ENCODE measurements around the gene TLR8. TPM values are rescaled to one million over a fixed set of nuclear protein-coding genes. Genes with fewer than 3 reads are reported as not detected.
"Not testable (repeated sequence)": the region's sequence is repeated elsewhere in the genome, so short reads cannot be mapped to it uniquely, and the experiment has no call there.

The TLR8 gene
- total RNA-seq, 2 experiments from 2014 or later, result not detected

DNA sequence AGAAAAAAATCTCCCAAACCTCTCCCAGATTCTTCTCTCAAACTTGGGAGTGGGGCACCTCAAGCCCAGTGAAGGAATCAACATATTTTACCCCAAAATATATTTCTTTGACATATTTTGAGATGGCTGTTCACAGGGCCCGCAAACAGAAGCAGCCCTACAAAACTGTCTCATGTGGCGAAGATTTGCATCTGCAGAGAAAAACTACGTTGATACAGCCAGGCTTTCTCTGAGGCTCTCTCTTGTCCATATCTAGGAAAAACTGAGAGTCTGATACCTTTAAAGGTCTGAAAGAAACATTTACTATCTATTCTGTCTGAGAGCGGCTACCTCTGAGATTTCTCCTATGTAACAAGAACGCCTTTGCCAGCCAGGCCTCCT, 45.2 kb downstream of the TLR8 start:
- DNase-seq, result peak; percentile 43
- peak overlapping the region; percentile 97 for H3K27ac Mint-ChIP-seq
- H3K4me1 Mint-ChIP-seq, result peaks cover 79% of the 10 kb centered on the region
- H3K9me3 Mint-ChIP-seq (ENCODE audit: low read depth), result no peaks in the 10 kb centered on the region
- H3K27me3 Mint-ChIP-seq, result no peaks in the 10 kb centered on the region
- CTCF ChIA-PET, result interaction anchor here (1.0 to 11.6 kb wide), 5 partner anchors 21 to 537 kb away, joined by 3 to 206 read pairs (median 6); partner anchors contain the start of gene TMSB4X
- H3K4me3 Mint-ChIP-seq, result peak overlapping the region; percentile 77
- no peaks in the 10 kb centered on the region for H3K36me3 Mint-ChIP-seq
- ATAC-seq, result no peak

DNA sequence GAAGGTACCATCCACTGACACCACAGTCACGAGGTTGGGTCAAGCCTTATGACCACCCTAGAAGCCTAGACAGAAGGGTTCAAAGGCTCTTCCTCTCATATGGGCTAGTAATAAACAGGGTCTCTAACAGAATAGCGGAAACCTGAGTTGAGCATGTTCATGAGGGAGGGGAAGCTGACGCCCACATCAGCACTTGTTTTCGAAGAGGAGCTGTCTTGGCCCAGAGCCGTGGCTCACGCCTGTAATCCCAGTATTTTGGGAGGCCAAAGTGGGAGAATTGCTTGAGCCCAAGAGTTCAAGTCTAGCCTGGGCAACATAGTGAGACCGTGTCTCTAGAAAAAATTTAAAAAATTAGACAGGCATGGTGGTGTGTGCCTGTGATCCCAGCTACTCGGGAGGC, 47.0 kb downstream of the TLR8 start:
- CTCF ChIA-PET, result interaction anchor here (10.0 to 11.6 kb wide), 2 partner anchors 19 to 134 kb away, joined by 167 to 206 read pairs; partner anchors contain the start of gene TMSB4X
- no peaks in the 10 kb centered on the region for H3K36me3 Mint-ChIP-seq
- peak overlapping the region; percentile 53 for H3K4me3 Mint-ChIP-seq
- no peak for DNase-seq
- ATAC-seq, result no peak
- H3K27me3 Mint-ChIP-seq, result no peaks in the 10 kb centered on the region
- peak overlapping the region; percentile 95 for H3K27ac Mint-ChIP-seq
- H3K4me1 Mint-ChIP-seq, result peaks cover 70% of the 10 kb centered on the region
- no peaks in the 10 kb centered on the region for H3K9me3 Mint-ChIP-seq (ENCODE audit: low read depth)

DNA sequence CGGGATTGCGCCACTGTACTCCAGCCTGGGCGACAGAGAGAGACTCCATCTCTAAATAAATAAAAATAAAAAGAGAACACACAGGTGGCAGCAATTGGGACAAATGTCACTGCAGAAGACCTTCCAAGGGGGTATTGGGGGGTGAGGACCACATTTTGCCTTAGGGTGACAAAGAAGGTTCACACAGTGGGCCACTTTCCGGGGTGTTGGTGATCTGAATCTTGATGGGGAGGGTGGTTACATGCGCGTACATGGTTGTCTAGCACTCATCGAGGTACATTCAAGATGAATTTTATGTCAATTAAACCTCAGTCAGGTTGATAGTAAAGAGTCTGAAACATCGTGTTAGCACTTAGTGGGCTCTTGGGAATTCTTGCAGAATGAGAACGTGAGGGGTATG, 48.0 kb downstream of the TLR8 start:
- ATAC-seq (no peak), DNase-seq (no peak)
- peaks cover 65% of the 10 kb centered on the region for H3K4me1 Mint-ChIP-seq
- H3K4me3 Mint-ChIP-seq, result peak overlapping the region; percentile 66
- H3K27me3 Mint-ChIP-seq, result no peaks in the 10 kb centered on the region
- H3K36me3 Mint-ChIP-seq, result no peaks in the 10 kb centered on the region
- H3K9me3 Mint-ChIP-seq (ENCODE audit: low read depth), result no peaks in the 10 kb centered on the region
- peak overlapping the region; percentile 95 for H3K27ac Mint-ChIP-seq
- CTCF ChIA-PET, result interaction anchor here (1.4 to 11.6 kb wide), 3 partner anchors 8 to 133 kb away, joined by 9 to 206 read pairs (median 167); partner anchors contain the start of gene TMSB4X

DNA sequence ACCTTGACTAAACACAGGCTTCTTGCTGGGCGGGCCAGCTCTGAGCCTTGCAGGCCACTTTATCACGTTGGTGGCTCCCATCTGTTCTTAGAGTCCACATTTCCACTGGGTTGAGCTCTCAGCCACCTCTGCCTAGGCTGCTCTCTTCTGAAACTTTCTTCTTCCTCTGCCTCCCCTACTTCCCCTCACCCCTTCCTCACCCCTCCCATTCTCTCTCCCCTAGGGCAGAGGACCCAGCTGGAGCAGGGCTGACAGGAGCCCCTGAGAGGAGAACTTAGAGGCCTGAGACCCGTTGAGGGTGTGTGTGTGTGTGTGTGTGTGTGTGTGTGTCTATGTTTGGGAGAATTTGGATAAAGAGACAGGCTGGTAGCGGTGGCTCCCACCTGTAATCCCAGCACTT, 48.6 kb downstream of the TLR8 start:
- Mint-ChIP-seq H3K4me3 (peak overlapping the region; percentile 66), H3K27ac (peak overlapping the region; percentile 95), H3K27me3 (no peaks in the 10 kb centered on the region), H3K4me1 (peaks cover 65% of the 10 kb centered on the region), H3K36me3 (no peaks in the 10 kb centered on the region), H3K9me3 (ENCODE audit: low read depth) (no peaks in the 10 kb centered on the region)
- ATAC-seq (no peak), DNase-seq (no peak)
- CTCF ChIA-PET, result interaction anchor here (1.2 to 11.6 kb wide), 5 partner anchors 8 to 133 kb away, joined by 3 to 206 read pairs (median 9); partner anchors contain the start of gene TMSB4X

DNA sequence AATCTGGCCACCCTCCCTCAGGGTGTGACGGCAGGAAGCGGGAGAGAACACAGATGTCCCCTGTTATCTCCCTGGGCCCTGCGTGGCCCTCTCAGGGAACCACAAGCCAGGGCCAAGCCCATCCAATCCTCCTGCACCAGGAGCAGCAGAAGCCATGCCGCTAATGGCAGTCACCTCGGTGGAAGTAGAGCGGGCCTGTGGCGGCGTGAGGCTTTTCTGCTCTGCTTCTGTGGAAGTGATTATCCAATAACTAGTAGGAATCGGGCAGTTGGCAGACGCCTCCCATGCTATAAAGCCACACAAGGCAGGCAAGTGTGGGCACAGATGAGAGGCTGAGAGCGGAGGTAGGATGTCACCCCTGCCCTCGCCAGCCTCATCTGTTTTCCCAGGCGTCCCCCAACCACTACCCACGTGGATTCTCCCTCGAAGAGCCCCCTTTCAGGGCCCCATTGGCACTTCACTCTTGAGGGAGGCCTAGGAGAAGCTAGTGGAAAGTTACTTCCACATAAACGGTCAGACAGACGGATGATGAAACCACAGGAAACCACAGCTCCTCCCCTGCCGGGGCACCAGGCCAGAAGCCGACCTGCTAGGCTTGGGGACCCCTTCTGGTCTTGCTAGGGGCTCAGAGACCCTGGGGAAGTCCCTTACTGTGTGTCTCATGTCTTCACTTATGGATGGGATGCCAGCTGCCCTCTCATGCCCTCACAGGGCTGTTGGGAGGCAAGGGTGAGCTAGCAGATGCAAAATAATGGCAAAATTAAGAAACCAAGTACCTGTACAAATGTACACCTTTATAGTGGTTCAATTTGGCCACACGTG, 49.7 kb downstream of the TLR8 start:
- Mint-ChIP-seq H3K4me3 (peak overlapping the region; percentile 76), H3K9me3 (ENCODE audit: low read depth) (no peaks in the 10 kb centered on the region), H3K36me3 (no peaks in the 10 kb centered on the region), H3K4me1 (peaks cover 64% of the 10 kb centered on the region), H3K27ac (peak overlapping the region; percentile 99), H3K27me3 (no peaks in the 10 kb centered on the region)
- ATAC-seq, result peak; percentile 38
- CTCF ChIA-PET, result interaction anchor here (1.2 to 11.6 kb wide), 5 partner anchors 9 to 131 kb away, joined by 3 to 206 read pairs (median 9); partner anchors contain the start of gene TMSB4X
- DNase-seq, result peak; percentile 84

DNA sequence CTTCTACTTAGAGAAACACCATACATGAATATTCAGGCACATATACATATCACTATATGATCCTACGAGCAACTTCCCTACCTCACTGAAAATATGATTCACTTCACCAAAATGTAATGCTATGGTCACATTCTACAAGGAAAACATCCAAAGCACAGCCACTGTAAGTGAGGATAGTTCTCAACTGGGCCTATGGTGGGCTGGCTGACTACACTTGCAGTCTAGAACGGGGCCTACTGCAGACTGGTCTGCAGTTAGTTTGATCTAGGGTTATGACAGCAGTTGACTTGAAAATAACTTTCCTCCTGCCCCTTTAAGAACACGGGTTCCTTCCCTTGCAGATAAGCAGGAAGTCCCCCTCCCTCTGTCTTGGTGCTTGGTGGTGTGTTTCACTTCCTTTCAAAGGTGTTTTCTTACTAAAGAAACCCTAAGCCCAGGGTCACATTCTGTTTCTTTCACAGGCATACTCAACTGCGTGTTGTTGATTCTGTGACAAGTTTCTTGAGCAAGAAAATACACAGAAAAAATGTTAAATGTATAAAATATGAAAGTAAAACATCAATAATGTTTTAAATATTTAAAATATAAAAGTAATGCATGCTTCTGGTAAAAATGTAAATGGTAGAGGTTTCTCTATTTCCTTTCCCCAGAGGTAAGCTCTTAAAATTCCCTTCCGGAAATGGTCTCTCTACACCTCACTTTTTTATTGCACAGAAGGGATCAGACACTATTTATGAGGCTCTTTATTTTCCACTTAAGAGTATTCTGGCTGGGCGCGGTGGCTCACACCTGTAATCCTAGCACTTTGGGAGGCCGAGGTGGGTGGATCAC, 50.5 kb downstream of the TLR8 start:
- no peaks in the 10 kb centered on the region for H3K36me3 Mint-ChIP-seq
- CTCF ChIA-PET, result interaction anchor here (3.1 to 11.6 kb wide), 3 partner anchors 10 to 131 kb away, joined by 14 to 206 read pairs (median 167); partner anchors contain the start of gene TMSB4X
- H3K4me3 Mint-ChIP-seq, result peak overlapping the region; percentile 76
- no peaks in the 10 kb centered on the region for H3K27me3 Mint-ChIP-seq
- H3K4me1 Mint-ChIP-seq, result peaks cover 69% of the 10 kb centered on the region
- peak overlapping the region; percentile 99 for H3K27ac Mint-ChIP-seq
- H3K9me3 Mint-ChIP-seq (ENCODE audit: low read depth), result no peaks in the 10 kb centered on the region
- ATAC-seq (peak; percentile 75), DNase-seq (peak; percentile 82)

DNA sequence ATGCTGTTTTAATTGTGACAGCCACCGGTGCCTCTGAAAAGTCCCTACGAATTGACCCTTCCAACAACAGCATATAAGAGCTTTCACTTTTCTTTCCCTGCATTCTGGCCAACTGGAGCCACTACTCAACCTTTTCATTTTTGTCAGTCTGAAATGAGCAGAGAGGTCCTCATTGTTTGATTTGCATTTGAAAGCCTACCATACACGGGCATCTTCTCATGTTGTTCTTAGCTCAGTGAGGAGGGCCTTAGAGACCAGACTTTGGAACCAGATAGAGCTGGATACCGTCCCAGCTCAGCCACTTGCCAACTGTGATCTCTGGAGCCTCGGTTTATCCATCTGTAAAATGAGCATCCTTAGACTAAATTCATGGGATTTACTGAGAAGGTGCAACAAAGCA, 51.6 kb downstream of the TLR8 start:
- peak overlapping the region; percentile 76 for H3K4me3 Mint-ChIP-seq
- DNase-seq (no peak), ATAC-seq (no peak)
- no peaks in the 10 kb centered on the region for H3K27me3 Mint-ChIP-seq
- H3K9me3 Mint-ChIP-seq (ENCODE audit: low read depth), result no peaks in the 10 kb centered on the region
- H3K27ac Mint-ChIP-seq, result peak overlapping the region; percentile 99
- H3K4me1 Mint-ChIP-seq, result peaks cover 65% of the 10 kb centered on the region
- H3K36me3 Mint-ChIP-seq, result no peaks in the 10 kb centered on the region
- CTCF ChIA-PET, result interaction anchor here (0.6 to 11.6 kb wide), 4 partner anchors 11 to 138 kb away, joined by 4 to 206 read pairs (median 90); partner anchors contain the start of gene TMSB4X

DNA sequence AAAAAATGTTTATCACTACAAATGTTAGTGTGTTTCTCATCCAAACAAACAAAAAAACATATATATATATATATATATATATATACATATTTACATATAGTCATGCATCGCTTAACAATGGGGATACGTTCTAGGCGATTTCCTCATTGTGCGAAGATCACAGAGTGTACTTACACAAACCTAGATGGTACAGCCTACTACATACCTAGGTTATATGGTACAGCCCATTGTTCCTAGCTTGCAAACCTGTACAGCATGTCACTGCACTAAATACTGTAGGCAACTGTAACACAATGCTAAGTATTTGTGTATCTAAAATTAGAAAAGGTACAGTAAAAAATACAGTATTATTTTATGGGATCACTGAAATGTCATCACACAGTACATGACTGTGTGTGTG, 52.0 kb downstream of the TLR8 start:
- no peak for DNase-seq
- CTCF ChIA-PET, result interaction anchor here (0.6 to 11.6 kb wide), 3 partner anchors 11 to 137 kb away, joined by 4 to 206 read pairs (median 14); partner anchors contain the start of gene TMSB4X
- ATAC-seq, result no peak
- Mint-ChIP-seq H3K27me3 (no peaks in the 10 kb centered on the region), H3K4me1 (peaks cover 61% of the 10 kb centered on the region), H3K27ac (peak overlapping the region; percentile 99), H3K9me3 (ENCODE audit: low read depth) (no peaks in the 10 kb centered on the region), H3K4me3 (no peak overlapping the region), H3K36me3 (no peaks in the 10 kb centered on the region)

DNA sequence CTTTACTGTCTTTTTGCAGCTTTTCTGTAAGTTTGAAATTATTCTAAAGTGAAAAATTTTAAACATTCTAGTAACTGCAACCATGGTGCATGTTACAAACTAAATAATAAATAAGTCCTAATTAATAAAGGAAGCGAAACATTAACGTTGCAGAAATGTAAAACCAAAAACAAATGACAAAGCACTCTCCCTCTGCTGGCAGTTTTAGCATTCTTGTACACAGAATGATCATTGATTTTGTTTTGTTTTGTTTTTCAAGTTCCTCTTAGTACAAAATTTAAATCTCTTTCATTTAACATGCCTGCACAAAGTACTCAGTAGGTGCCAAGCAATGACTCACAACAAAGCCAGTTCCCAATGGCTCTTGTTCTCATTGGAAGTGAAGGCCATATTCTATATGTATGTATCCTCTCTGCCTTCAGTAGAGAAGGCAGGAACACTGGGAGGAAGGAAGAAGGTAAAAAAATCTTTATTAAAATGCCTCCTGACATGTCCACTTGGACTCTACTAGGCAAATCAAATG, 54.8 kb downstream of the TLR8 start:
- Mint-ChIP-seq H3K9me3 (ENCODE audit: low read depth) (no peaks in the 10 kb centered on the region), H3K27ac (peak overlapping the region; percentile 88), H3K27me3 (no peaks in the 10 kb centered on the region), H3K4me3 (peak overlapping the region; percentile 8), H3K4me1 (peaks cover 53% of the 10 kb centered on the region), H3K36me3 (no peaks in the 10 kb centered on the region)
- ATAC-seq, result no peak
- CTCF ChIA-PET, result no interaction called here
- no peak for DNase-seq

DNA sequence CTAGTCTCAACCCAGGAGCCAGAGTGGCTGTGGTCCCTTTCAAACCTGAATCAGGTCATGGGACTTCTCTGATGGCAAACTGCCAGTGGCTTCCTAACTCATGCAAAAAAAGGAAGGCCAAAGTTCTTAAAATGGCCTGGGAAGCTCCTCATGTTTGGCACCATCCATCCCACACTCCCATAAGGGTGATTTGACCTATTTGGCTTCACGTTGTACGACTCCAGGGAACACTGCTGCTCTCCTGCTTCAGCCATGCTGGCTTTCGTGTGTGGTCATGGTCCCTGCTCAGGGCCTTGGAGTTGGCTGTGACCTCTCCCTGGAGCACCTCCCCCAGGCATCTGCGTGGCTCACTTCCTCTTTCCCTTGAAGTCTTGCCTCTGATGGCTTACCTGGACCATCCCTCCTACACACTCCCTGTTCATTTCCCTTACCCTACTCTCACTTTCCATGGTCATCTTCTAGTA, 55.7 kb downstream of the TLR8 start:
- Mint-ChIP-seq H3K27ac (peak overlapping the region; percentile 88), H3K36me3 (no peaks in the 10 kb centered on the region), H3K4me3 (no peak overlapping the region), H3K9me3 (ENCODE audit: low read depth) (no peaks in the 10 kb centered on the region), H3K4me1 (peaks cover 57% of the 10 kb centered on the region), H3K27me3 (no peaks in the 10 kb centered on the region)
- CTCF ChIA-PET, result no interaction called here
- ATAC-seq (no peak), DNase-seq (no peak)

DNA sequence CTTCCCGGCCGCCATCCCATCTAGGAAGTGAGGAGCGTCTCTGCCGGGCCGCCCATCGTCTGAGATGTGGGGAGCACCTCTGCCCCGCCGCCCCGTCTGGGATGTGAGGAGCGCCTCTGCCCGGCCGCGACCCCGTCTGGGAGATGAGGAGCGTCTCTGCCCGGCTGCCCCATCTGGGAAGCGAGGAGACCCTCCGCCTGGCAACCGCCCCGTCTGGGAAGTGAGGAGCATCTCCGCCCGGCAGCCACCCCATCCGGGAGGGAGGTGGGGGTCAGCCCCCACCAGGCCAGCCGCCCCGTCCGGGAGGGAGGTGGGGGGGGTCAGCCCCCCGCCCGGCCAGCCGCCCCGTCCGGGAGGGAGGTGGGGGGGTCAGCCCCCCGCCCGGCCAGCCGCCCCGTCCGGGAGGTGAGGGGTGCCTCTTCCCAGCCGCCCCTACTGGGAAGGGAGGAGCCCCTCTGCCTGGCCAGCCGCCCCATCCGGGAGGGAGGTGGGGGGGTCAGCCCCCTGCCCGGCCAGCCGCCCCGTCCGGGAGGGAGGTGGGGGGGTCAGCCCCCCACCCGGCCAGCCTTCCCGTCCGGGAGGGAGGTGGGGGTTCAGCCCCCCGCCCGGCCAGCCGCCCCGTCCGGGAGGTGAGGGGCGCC, 56.9 kb downstream of the TLR8 start:
- H3K27ac Mint-ChIP-seq; DNase-seq; H3K9me3 Mint-ChIP-seq (ENCODE audit: low read depth); H3K27me3 Mint-ChIP-seq; ATAC-seq; CTCF ChIA-PET; H3K4me3 Mint-ChIP-seq; H3K36me3 Mint-ChIP-seq: not testable (repeated sequence)
- peaks cover 59% of the 10 kb centered on the region for H3K4me1 Mint-ChIP-seq

DNA sequence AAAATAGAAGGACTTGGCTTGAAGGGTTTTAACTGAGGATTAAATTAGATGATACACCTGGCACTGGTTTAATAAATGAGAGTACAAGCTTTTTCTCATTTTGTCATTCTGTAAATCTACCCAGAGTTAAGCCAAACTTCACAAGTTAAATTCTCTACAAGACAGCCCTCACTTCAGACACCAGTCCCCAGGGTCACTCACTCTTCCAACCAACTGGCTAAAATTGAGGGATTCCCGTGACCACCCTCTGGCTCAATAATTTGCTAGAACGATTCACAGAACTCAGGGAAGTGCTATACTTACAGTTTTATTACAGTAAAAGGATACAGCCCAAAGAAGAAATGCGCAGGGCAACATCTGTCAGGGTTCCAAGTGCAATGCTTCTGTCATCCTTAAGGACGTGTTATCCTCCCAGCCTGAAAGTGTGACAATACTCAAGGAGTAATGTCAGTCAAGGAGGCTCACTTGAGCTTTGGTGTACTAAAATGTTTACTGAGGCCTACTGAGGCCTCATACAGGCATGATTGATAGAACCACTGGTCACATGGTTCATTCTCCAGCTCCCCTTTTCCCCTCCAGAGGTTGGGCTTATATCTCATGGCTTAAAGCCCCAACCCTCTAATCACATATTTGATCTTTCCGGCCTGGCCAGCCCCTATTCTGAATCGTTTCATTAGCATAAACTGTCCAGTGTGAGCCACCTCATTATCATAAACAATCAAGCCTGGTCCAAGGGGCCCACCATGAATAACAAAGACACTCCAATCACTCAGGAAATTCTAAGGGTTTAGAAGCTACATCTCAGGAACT, 58.9 kb downstream of the TLR8 start:
- Mint-ChIP-seq H3K27me3 (no peaks in the 10 kb centered on the region), H3K36me3 (no peaks in the 10 kb centered on the region), H3K4me3 (no peak overlapping the region), H3K27ac (peak overlapping the region; percentile 95), H3K4me1 (peaks cover 63% of the 10 kb centered on the region), H3K9me3 (ENCODE audit: low read depth) (no peaks in the 10 kb centered on the region)
- ATAC-seq (no peak), DNase-seq (no peak)
- CTCF ChIA-PET, result interaction anchor here (17.0 kb wide), 1 partner anchor 12 kb away, joined by 206 read pairs; no protein-coding TSS in a partner anchor

All from activated CD8-positive, alpha-beta memory T cell treated with anti-CD3 and anti-CD28 coated beads, Interleukin-2, amount 10 ng/mL, durations not matched to agents 7 days and 5 days (primary cell).